GM12878 (cell line): Measurements from ENCODE around the gene TBC1D23. TPM values are rescaled to one million over a fixed set of nuclear protein-coding genes. Genes with fewer than 3 reads are reported as not detected.

Source experiments
- BHLHE40 ChIP-seq, 2 experiments: fragments of 450-650 bp in 1 of 2; IDR thresholded peaks; 2 replicates each; pipeline ENCODE4 v1.6.1; 2011 to 2017; ENCODE audit warnings: low read depth in 2 of 2, borderline replicate concordance in 1 of 2, improper control_type of control experiment in 1 of 2, low read length in 1 of 2, mild to moderate bottlenecking in 1 of 2
- CEBPZ ChIP-seq: fragments of 150-350 bp; IDR thresholded peaks from 2 replicates; pipeline ENCODE4 v1.6.1; 2016; ENCODE audit warnings: low read depth, low read length
- EP300 ChIP-seq, 2 experiments: fragments of 150-350 bp in 1 of 2; IDR thresholded peaks; 2 replicates each; pipeline ENCODE4 v1.6.1; 2011 to 2012; ENCODE audit warnings: low read depth in 2 of 2, low read length in 2 of 2, borderline replicate concordance in 1 of 2, improper control_type of control experiment in 1 of 2, inconsistent platforms in 1 of 2; ENCODE audit not compliant: control insufficient read depth in 1 of 2
- EZH2 ChIP-seq: IDR thresholded peaks from 2 replicates; pipeline ENCODE4 v1.6.1; 2012; ENCODE audit warnings: low read depth, mild to moderate bottlenecking, control low read depth, inconsistent platforms, low read length, borderline replicate concordance; ENCODE audit not compliant: control insufficient read depth
- GATAD2B ChIP-seq: fragments of 450-650 bp; conservative IDR thresholded peaks from 2 replicates; pipeline ENCODE4 v1.6.1; 2017; ENCODE audit warnings: low read depth, mild to moderate bottlenecking, moderate library complexity
- HDAC2 ChIP-seq: fragments of 200-600 bp; sonication (generic); IDR thresholded peaks from 2 replicates; pipeline ENCODE4 v1.6.1; 2017
- KAT2A ChIP-seq: conservative IDR thresholded peaks from 2 replicates; pipeline ENCODE4 v1.6.1; 2011; ENCODE audit warnings: low read depth, low read length; ENCODE audit not compliant: control insufficient read depth
- KLF5 ChIP-seq: fragments of 450-650 bp; IDR thresholded peaks from 2 replicates; pipeline ENCODE4 v1.6.1; 2014; ENCODE audit warnings: mild to moderate bottlenecking; ENCODE audit not compliant: partially characterized antibody
- MTA3 ChIP-seq: IDR thresholded peaks from 2 replicates; pipeline ENCODE4 v1.6.1; 2012; ENCODE audit warnings: low read length, inconsistent platforms, borderline replicate concordance
- MXI1 ChIP-seq: fragments of 150-350 bp; IDR thresholded peaks from 2 replicates; pipeline ENCODE4 v1.6.1; 2011; ENCODE audit warnings: low read depth, mild to moderate bottlenecking, inconsistent platforms, low read length, improper control_type of control experiment
- NRF1 ChIP-seq: conservative IDR thresholded peaks from 2 replicates; pipeline ENCODE4 v1.6.1; 2011; ENCODE audit warnings: mild to moderate bottlenecking, low read depth, low read length, improper control_type of control experiment
- POLR2AphosphoS5 ChIP-seq: IDR thresholded peaks from 2 replicates; pipeline ENCODE4 v1.6.1; 2011; ENCODE audit warnings: mild to moderate bottlenecking, low read length, inconsistent platforms
- RAD21 ChIP-seq: IDR thresholded peaks from 2 replicates; pipeline ENCODE4 v1.6.1; 2011; ENCODE audit warnings: mild to moderate bottlenecking, low read depth, low read length, moderate library complexity; ENCODE audit not compliant: insufficient read depth
- RUNX3 ChIP-seq: IDR thresholded peaks from 2 replicates; pipeline ENCODE4 v1.6.1; 2012; ENCODE audit warnings: low read length, inconsistent platforms
- USF2 ChIP-seq: IDR thresholded peaks from 2 replicates; pipeline ENCODE4 v1.6.1; 2011; ENCODE audit warnings: low read depth, low read length, improper control_type of control experiment, borderline replicate concordance
- ZNF207 ChIP-seq: fragments of 450-650 bp; IDR thresholded peaks from 2 replicates; pipeline ENCODE4 v1.6.1; 2014; ENCODE audit warnings: antibody characterized with exemption, mild to moderate bottlenecking, borderline replicate concordance
- polyA plus RNA-seq, 11 experiments: library from polyadenylated mRNA; depleted of rRNA in 4 of 11; unstranded in 6 of 11; stranded (reverse) in 5 of 11; fragments of >200 nt; fragmentation: Nextera tagmentation in 4 of 11; fragmentation: Illumina TruSeq in 1 of 11; extraction: Ambion mirVana in 4 of 11; extraction: Trizol in 1 of 11; gene quantifications; 1 replicate in 1 of 11; 2 replicates in 10 of 11; pipeline versions ENCODE4 v1.2.1 to v1.2.3, GENCODE V29; 2011 to 2016; ENCODE audit warnings: inconsistent platforms in 2 of 11, missing spikeins in 2 of 11, low read depth in 1 of 11
- total RNA-seq, 4 experiments: library from RNA; depleted of rRNA in 3 of 4; stranded (reverse); fragments of >200 nt in 3 of 4; fragmentation: Illumina TruSeq in 1 of 4; extraction: Trizol in 1 of 4; gene quantifications; 2 replicates each; pipeline versions ENCODE4 v1.2.1 to v1.2.3, GENCODE V29; 2013 to 2021
- TF ChIP-seq, protein P1 (sequence below): IDR thresholded peaks from 2 replicates; pipeline ENCODE4 v1.6.1; 2012; ENCODE audit warnings: low read depth, low read length, improper control_type of control experiment
- TF ChIP-seq, protein P2 (sequence below): IDR thresholded peaks from 2 replicates; pipeline ENCODE4 v1.6.1; 2012; ENCODE audit warnings: improper control_type of control experiment, low read depth, low read length; ENCODE audit not compliant: insufficient replicate concordance

TBC1D23 gene
- total and polyA plus RNA-seq, 10 of the 15 experiments (the other 5 are each of a cell fraction or from before 2014, with no cell fraction given): 8.2 to 23.2 (median 16.6) TPM

DNA sequence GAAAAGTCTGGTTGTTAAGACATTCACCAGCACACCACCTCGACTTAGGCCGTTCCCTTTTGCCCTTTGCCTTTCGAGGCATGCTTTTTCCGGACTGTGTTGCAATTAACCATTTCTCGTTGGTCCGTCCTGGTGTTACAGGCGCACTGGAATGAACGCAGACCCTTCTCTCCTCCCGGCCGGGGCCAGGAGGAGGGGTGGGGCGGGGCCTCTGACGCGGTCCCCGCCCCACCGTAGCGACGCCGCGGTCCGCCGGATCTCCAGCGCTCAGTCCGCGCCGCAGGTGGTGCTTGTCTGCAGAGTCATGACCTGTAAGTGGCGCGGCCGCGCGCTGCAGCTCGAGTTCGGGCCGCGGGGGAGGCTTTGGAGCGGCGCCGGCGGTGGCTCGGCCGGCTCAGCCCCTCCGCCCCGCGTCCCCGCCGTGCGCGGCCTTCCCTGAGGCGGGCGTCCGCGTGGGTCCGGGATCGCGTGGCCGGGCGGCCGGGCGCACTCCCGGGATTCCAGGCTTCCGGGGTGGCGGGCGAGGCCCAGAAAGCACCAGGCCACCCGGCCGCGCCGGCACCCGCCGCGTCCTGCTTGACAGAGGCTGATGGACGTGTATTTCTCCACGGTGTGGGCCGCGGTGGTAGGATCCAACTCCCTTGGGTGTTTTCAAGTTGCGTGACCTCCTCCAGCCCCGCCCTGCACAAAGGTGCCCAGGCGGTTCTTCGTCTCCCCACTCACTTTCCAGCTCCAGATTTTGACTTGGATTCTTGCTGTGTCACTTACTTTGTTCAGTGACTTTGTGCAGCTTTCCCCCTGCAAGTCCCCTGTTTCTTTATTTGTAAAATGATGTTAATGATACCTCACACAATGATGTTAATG is 73.9 kb downstream of the TBC1D23 start, which contains the start of gene NIT2 (continued):
- no peak for TF ChIP-seq KLF5
- TF ChIP-seq, protein P1, sequence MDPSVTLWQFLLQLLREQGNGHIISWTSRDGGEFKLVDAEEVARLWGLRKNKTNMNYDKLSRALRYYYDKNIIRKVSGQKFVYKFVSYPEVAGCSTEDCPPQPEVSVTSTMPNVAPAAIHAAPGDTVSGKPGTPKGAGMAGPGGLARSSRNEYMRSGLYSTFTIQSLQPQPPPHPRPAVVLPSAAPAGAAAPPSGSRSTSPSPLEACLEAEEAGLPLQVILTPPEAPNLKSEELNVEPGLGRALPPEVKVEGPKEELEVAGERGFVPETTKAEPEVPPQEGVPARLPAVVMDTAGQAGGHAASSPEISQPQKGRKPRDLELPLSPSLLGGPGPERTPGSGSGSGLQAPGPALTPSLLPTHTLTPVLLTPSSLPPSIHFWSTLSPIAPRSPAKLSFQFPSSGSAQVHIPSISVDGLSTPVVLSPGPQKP: no peak
- TF ChIP-seq ZNF207: no peak
- TF ChIP-seq, protein P2, sequence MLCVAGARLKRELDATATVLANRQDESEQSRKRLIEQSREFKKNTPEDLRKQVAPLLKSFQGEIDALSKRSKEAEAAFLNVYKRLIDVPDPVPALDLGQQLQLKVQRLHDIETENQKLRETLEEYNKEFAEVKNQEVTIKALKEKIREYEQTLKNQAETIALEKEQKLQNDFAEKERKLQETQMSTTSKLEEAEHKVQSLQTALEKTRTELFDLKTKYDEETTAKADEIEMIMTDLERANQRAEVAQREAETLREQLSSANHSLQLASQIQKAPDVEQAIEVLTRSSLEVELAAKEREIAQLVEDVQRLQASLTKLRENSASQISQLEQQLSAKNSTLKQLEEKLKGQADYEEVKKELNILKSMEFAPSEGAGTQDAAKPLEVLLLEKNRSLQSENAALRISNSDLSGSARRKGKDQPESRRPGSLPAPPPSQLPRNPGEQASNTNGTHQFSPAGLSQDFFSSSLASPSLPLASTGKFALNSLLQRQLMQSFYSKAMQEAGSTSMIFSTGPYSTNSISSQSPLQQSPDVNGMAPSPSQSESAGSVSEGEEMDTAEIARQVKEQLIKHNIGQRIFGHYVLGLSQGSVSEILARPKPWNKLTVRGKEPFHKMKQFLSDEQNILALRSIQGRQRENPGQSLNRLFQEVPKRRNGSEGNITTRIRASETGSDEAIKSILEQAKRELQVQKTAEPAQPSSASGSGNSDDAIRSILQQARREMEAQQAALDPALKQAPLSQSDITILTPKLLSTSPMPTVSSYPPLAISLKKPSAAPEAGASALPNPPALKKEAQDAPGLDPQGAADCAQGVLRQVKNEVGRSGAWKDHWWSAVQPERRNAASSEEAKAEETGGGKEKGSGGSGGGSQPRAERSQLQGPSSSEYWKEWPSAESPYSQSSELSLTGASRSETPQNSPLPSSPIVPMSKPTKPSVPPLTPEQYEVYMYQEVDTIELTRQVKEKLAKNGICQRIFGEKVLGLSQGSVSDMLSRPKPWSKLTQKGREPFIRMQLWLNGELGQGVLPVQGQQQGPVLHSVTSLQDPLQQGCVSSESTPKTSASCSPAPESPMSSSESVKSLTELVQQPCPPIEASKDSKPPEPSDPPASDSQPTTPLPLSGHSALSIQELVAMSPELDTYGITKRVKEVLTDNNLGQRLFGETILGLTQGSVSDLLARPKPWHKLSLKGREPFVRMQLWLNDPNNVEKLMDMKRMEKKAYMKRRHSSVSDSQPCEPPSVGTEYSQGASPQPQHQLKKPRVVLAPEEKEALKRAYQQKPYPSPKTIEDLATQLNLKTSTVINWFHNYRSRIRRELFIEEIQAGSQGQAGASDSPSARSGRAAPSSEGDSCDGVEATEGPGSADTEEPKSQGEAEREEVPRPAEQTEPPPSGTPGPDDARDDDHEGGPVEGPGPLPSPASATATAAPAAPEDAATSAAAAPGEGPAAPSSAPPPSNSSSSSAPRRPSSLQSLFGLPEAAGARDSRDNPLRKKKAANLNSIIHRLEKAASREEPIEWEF: no peak
- peak; percentile 83 for TF ChIP-seq POLR2AphosphoS5
- TF ChIP-seq CEBPZ: no peak
- no peak for TF ChIP-seq EP300 (IDR thresholded peaks at IDR 0.05; ENCODE audit: borderline replicate concordance in 1 of 2, control insufficient read depth in 1 of 2, low read depth in 2 of 2, low read length in 2 of 2)
- TF ChIP-seq NRF1: no peak
- TF ChIP-seq MXI1: peak; percentile 72; the same call in 1 of the 2 replicates
- peak in 1 of 2 experiments; percentile 69; a peak in 2 of 4 replicates for TF ChIP-seq BHLHE40 (IDR thresholded peaks at IDR 0.05; ENCODE audit: borderline replicate concordance in 1 of 2, low read depth in 2 of 2, low read length in 1 of 2)
- no peak for TF ChIP-seq HDAC2
- peak; percentile 92 for TF ChIP-seq GATAD2B
- TF ChIP-seq RUNX3: no peak
- no peak for TF ChIP-seq KAT2A
- TF ChIP-seq MTA3: no peak
- no peak for TF ChIP-seq RAD21
- no peak for TF ChIP-seq USF2
- no peak for TF ChIP-seq EZH2
